ENCODE measurements around the gene PCA3.

DNA sequence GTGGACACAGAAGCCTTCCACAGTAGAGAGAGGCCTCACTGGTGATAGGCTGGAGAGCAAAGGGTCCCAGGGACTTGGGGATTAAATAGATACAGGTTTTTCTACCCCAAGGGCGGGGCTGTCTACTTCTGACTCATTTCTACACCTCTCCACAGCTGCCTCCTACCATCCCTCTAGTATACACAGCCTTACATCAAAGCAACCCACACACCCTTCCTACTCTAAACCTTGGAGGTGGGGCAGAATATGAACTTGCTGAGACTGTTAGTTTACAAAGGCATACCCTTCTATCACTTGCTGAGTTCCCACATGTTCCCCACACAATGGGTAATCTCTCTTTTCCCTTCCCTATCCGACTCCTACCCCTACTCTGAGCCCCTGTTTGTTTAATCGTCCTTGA lies 19.9 kb upstream of the PCA3 start:
- TF ChIP-seq, protein P1, sequence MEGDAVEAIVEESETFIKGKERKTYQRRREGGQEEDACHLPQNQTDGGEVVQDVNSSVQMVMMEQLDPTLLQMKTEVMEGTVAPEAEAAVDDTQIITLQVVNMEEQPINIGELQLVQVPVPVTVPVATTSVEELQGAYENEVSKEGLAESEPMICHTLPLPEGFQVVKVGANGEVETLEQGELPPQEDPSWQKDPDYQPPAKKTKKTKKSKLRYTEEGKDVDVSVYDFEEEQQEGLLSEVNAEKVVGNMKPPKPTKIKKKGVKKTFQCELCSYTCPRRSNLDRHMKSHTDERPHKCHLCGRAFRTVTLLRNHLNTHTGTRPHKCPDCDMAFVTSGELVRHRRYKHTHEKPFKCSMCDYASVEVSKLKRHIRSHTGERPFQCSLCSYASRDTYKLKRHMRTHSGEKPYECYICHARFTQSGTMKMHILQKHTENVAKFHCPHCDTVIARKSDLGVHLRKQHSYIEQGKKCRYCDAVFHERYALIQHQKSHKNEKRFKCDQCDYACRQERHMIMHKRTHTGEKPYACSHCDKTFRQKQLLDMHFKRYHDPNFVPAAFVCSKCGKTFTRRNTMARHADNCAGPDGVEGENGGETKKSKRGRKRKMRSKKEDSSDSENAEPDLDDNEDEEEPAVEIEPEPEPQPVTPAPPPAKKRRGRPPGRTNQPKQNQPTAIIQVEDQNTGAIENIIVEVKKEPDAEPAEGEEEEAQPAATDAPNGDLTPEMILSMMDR (IDR thresholded peaks at IDR 0.05), result no peak
- TF ChIP-seq EZH2 (IDR thresholded peaks at IDR 0.05; ENCODE audit: borderline replicate concordance, insufficient read depth, low read depth, low read length, poor library complexity, severe bottlenecking), result no peak

All from B cell (primary cell).